Measurements from ENCODE around the gene JARID2.

Gene JARID2

DNA sequence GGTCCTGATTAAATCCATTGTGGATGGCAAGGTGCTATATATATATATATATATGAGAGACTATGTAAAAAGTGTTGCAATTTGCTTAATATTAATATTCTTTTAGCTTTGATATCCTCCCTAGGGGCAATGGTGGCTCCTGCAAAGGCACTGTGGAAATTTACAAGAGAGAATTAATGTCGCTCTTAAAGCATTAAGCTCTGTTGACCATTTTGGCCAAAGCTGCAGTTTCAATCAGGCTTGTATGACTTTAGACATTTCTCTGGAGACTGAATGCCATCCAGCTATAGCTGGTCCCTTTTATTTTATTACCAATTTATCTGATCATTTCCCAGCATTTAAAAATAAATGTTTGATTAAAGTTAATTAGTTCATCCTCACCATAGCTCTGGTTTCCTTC is 155.3 kb downstream of the JARID2 start:
- TF ChIP-seq POLR2AphosphoS5 (IDR thresholded peaks at IDR 0.05; ENCODE audit: low read depth, low read length) (no peak), TAF1 (IDR thresholded peaks at IDR 0.05; ENCODE audit: borderline replicate concordance, insufficient read depth, low read length) (no peak), FOXP2 (optimal IDR thresholded peaks at IDR 0.05; ENCODE audit: borderline replicate concordance, extremely low read depth, extremely low read length, insufficient read depth) (no peak), SIN3A (IDR thresholded peaks at IDR 0.05; ENCODE audit: borderline replicate concordance, insufficient read depth, low read length) (no peak)
- TF ChIP-seq, protein P1, sequence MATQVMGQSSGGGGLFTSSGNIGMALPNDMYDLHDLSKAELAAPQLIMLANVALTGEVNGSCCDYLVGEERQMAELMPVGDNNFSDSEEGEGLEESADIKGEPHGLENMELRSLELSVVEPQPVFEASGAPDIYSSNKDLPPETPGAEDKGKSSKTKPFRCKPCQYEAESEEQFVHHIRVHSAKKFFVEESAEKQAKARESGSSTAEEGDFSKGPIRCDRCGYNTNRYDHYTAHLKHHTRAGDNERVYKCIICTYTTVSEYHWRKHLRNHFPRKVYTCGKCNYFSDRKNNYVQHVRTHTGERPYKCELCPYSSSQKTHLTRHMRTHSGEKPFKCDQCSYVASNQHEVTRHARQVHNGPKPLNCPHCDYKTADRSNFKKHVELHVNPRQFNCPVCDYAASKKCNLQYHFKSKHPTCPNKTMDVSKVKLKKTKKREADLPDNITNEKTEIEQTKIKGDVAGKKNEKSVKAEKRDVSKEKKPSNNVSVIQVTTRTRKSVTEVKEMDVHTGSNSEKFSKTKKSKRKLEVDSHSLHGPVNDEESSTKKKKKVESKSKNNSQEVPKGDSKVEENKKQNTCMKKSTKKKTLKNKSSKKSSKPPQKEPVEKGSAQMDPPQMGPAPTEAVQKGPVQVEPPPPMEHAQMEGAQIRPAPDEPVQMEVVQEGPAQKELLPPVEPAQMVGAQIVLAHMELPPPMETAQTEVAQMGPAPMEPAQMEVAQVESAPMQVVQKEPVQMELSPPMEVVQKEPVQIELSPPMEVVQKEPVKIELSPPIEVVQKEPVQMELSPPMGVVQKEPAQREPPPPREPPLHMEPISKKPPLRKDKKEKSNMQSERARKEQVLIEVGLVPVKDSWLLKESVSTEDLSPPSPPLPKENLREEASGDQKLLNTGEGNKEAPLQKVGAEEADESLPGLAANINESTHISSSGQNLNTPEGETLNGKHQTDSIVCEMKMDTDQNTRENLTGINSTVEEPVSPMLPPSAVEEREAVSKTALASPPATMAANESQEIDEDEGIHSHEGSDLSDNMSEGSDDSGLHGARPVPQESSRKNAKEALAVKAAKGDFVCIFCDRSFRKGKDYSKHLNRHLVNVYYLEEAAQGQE (IDR thresholded peaks at IDR 0.05; ENCODE audit: insufficient read depth in 1 of 2, low read depth in 2 of 2, low read length in 2 of 2), result no peak

DNA sequence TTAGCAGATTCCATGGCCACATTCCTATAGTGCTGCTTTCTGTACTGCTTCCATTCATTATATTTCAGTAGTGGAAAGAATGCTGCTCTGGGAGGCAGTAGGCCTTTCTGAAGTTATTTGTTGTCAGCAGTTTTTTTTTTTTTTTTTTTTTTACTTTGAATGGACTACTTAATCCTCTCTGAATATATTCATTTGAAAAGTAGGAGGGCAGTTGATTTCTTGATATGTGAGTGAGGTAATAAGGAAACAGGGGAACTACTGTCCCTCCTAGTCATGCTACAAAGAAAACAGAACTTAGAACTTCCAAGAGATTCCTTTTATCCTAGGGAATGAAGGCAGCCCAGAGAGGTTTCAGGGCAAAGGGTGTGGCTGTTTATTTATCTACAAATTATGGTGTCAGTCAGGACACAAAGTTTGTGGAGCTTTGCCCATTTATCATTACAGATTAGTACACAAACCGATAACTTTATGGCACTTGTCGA is 155.9 kb downstream of the JARID2 start:
- TF ChIP-seq FOXP2 (optimal IDR thresholded peaks at IDR 0.05; ENCODE audit: borderline replicate concordance, extremely low read depth, extremely low read length, insufficient read depth) (no peak), SIN3A (IDR thresholded peaks at IDR 0.05; ENCODE audit: borderline replicate concordance, insufficient read depth, low read length) (no peak), TAF1 (IDR thresholded peaks at IDR 0.05; ENCODE audit: borderline replicate concordance, insufficient read depth, low read length) (no peak), POLR2AphosphoS5 (IDR thresholded peaks at IDR 0.05; ENCODE audit: low read depth, low read length) (no peak)
- TF ChIP-seq, protein P1 (IDR thresholded peaks at IDR 0.05; ENCODE audit: insufficient read depth in 1 of 2, low read depth in 2 of 2, low read length in 2 of 2), result no peak

DNA sequence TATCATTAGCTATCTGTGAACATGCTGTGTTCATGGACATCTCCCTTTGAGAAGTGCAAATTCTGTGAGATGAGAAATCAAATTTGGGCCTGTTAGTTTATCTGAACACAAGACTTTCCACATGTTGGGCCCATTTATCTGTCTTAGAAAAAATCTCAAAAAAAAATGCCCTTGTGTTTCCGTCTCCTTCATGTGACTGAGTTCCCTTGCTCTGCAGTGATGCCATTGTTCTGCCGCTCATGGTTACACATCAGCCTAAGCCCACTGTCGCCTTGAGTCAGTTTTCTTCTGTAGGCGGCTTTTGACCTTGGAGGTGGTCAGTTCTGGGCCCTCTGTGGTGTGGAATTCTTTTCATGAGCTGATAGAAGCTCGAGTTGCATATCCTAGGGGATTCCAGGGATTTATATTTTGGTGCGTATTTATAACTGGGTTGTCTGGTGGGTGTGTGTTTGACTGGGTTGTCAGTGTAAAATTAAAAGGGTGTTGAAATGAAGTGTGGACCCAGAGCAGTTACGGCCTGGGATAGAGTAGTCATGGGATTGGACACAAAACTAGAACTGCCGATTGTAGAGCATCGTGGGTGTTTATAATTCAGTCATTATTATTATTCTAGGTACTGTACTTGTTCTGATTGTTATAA is 156.7 kb downstream of the JARID2 start:
- no peak for TF ChIP-seq TAF1 (IDR thresholded peaks at IDR 0.05; ENCODE audit: borderline replicate concordance, insufficient read depth, low read length)
- TF ChIP-seq POLR2AphosphoS5 (IDR thresholded peaks at IDR 0.05; ENCODE audit: low read depth, low read length), result no peak
- no peak for TF ChIP-seq FOXP2 (optimal IDR thresholded peaks at IDR 0.05; ENCODE audit: borderline replicate concordance, extremely low read depth, extremely low read length, insufficient read depth)
- TF ChIP-seq, protein P1 (IDR thresholded peaks at IDR 0.05; ENCODE audit: insufficient read depth in 1 of 2, low read depth in 2 of 2, low read length in 2 of 2), result no peak
- no peak for TF ChIP-seq SIN3A (IDR thresholded peaks at IDR 0.05; ENCODE audit: borderline replicate concordance, insufficient read depth, low read length)

DNA sequence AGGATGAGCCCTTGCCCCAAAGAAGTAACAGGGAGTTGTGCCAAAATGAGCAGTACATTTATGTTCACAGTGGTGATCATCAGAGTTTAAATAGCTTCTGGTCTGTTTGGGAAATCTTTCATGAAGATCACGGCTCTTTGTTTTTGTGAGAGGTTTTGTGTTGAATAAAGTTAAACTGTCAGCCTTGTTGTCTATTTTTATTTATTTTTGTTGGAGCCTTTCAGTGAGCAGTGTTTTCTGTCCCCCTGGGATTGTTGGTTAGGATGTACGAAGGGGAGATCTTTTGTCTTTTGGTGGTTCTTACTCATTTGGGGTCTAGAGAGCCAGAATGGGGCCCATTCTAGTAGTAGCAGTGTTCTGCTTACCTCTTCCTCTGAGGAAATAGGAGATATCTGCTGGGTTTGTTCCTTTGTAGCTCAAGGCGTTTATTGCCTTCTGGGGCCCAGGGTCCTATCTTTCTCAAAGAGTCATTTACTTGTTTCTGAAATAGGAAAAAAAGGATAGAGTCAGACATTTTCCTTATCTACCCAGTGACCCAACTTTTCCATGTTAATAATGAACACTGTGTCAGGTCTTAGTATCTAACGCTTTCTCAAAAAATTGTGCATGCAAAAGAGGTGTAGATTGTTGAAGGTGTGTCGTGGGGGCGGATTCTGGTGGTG is 157.4 kb downstream of the JARID2 start:
- TF ChIP-seq FOXP2 (optimal IDR thresholded peaks at IDR 0.05; ENCODE audit: borderline replicate concordance, extremely low read depth, extremely low read length, insufficient read depth), result no peak
- no peak for TF ChIP-seq POLR2AphosphoS5 (IDR thresholded peaks at IDR 0.05; ENCODE audit: low read depth, low read length)
- TF ChIP-seq SIN3A (IDR thresholded peaks at IDR 0.05; ENCODE audit: borderline replicate concordance, insufficient read depth, low read length), result no peak
- TF ChIP-seq TAF1 (IDR thresholded peaks at IDR 0.05; ENCODE audit: borderline replicate concordance, insufficient read depth, low read length), result no peak
- TF ChIP-seq, protein P1 (IDR thresholded peaks at IDR 0.05; ENCODE audit: insufficient read depth in 1 of 2, low read depth in 2 of 2, low read length in 2 of 2), result no peak
